ENCODE measurements around the gene PSMB4. TPM values are rescaled to one million over a fixed set of nuclear protein-coding genes. Genes with fewer than 3 reads are reported as not detected.

PSMB4 gene
- total RNA-seq, 1 donor from 2014 or later, result 234 TPM

GRCh38 chr1:151443846-151444782 is 44.7 kb downstream of the PSMB4 start:
- Mint-ChIP-seq H3K27ac (ENCODE audit: unreplicated experiment) (peak overlapping the region; percentile 55), H3K9me3 (ENCODE audit: unreplicated experiment) (no peaks in the 10 kb centered on the region), H3K4me1 (ENCODE audit: low read depth, unreplicated experiment) (peaks cover 8% of the 10 kb centered on the region), H3K36me3 (ENCODE audit: unreplicated experiment) (no peaks in the 10 kb centered on the region), H3K27me3 (ENCODE audit: unreplicated experiment) (peaks cover 2% of the 10 kb centered on the region), H3K4me3 (ENCODE audit: unreplicated experiment) (peak overlapping the region; percentile 25)
- TF ChIP-seq CTCF (IDR thresholded peaks at IDR 0.05; ENCODE audit: partially characterized antibody, unreplicated experiment), result no peak
- DNase-seq, result peak; percentile 41

GRCh38 chr1:151444783-151445177 is 45.4 kb downstream of the PSMB4 start:
- no peak overlapping the region for H3K4me3 Mint-ChIP-seq (ENCODE audit: unreplicated experiment)

GRCh38 chr1:151447696-151448095 is 48.3 kb downstream of the PSMB4 start:
- H3K27ac Mint-ChIP-seq (ENCODE audit: unreplicated experiment), result no peak overlapping the region
- no peak for DNase-seq
- H3K9me3 Mint-ChIP-seq (ENCODE audit: unreplicated experiment), result no peaks in the 10 kb centered on the region
- H3K36me3 Mint-ChIP-seq (ENCODE audit: unreplicated experiment), result no peaks in the 10 kb centered on the region
- no peak overlapping the region for H3K4me3 Mint-ChIP-seq (ENCODE audit: unreplicated experiment)
- TF ChIP-seq CTCF (IDR thresholded peaks at IDR 0.05; ENCODE audit: partially characterized antibody, unreplicated experiment), result no peak
- peaks cover 8% of the 10 kb centered on the region for H3K4me1 Mint-ChIP-seq (ENCODE audit: low read depth, unreplicated experiment)
- H3K27me3 Mint-ChIP-seq (ENCODE audit: unreplicated experiment), result peaks cover 2% of the 10 kb centered on the region

More at GRCh38 chr1:151444783-151445177, 45.4 kb downstream of the PSMB4 start:
- H3K36me3 Mint-ChIP-seq (ENCODE audit: unreplicated experiment), result no peaks in the 10 kb centered on the region
- no peak for TF ChIP-seq CTCF (IDR thresholded peaks at IDR 0.05; ENCODE audit: partially characterized antibody, unreplicated experiment)
- H3K4me1 Mint-ChIP-seq (ENCODE audit: low read depth, unreplicated experiment), result peaks cover 8% of the 10 kb centered on the region
- H3K27ac Mint-ChIP-seq (ENCODE audit: unreplicated experiment), result no peak overlapping the region
- peaks cover 2% of the 10 kb centered on the region for H3K27me3 Mint-ChIP-seq (ENCODE audit: unreplicated experiment)
- H3K9me3 Mint-ChIP-seq (ENCODE audit: unreplicated experiment), result no peaks in the 10 kb centered on the region
- DNase-seq, result no peak

Other genes starting within 250 kb of the PSMB4 start
- gene TNFAIP8L2, start 242.9 kb upstream of the PSMB4 start, total RNA-seq (ENCODE audit: unreplicated experiment), result not detected
- 21.9 TPM for gene LYSMD1, start 233.7 kb upstream of the PSMB4 start, total RNA-seq (ENCODE audit: unreplicated experiment)
- 44.2 TPM for gene SCNM1, start 233.4 kb upstream of the PSMB4 start, total RNA-seq (ENCODE audit: unreplicated experiment)
- gene TMOD4, start 223.6 kb upstream of the PSMB4 start, total RNA-seq (ENCODE audit: unreplicated experiment), result 0.76 TPM
- gene VPS72, start 209.4 kb upstream of the PSMB4 start, total RNA-seq (ENCODE audit: unreplicated experiment), result 125 TPM
- 79.4 TPM for gene PIP5K1A, start 201.0 kb upstream of the PSMB4 start, total RNA-seq (ENCODE audit: unreplicated experiment)
- gene PSMD4, start 144.8 kb upstream of the PSMB4 start, total RNA-seq (ENCODE audit: unreplicated experiment), result 250 TPM
- gene ZNF687, start 117.3 kb upstream of the PSMB4 start, total RNA-seq (ENCODE audit: unreplicated experiment), result 34.4 TPM
- 68.7 TPM for gene PI4KB, start 72.2 kb upstream of the PSMB4 start, total RNA-seq (ENCODE audit: unreplicated experiment)
- 64.4 TPM for gene RFX5, start 52.3 kb upstream of the PSMB4 start, total RNA-seq (ENCODE audit: unreplicated experiment)
- 2.9 TPM for gene SELENBP1, start 26.9 kb upstream of the PSMB4 start, total RNA-seq (ENCODE audit: unreplicated experiment)
- 146 TPM for gene POGZ, start 59.9 kb downstream of the PSMB4 start, total RNA-seq (ENCODE audit: unreplicated experiment)
- 2.0 TPM for gene CGN, start 111.8 kb downstream of the PSMB4 start, total RNA-seq (ENCODE audit: unreplicated experiment)
- 7.0 TPM for gene TUFT1, start 140.7 kb downstream of the PSMB4 start, total RNA-seq (ENCODE audit: unreplicated experiment)
- 39.3 TPM for gene SNX27, start 212.5 kb downstream of the PSMB4 start, total RNA-seq (ENCODE audit: unreplicated experiment)